ENCODE results near the gene SFMBT1.

- no peak for TF ChIP-seq EZH2phosphoT487 (IDR thresholded peaks at IDR 0.05; ENCODE audit: borderline replicate concordance, low read depth, low read length)
- TF ChIP-seq CTCF (conservative IDR thresholded peaks at IDR 0.05; ENCODE audit: low read length), result no peak
These were observed 158.7 kb downstream of the SFMBT1 start for GRCh38 chr3:52887166-52887565.

All from OCI-LY7 (cell line).